ENCODE measurements around the gene DAZAP1.

Gene DAZAP1

DNA sequence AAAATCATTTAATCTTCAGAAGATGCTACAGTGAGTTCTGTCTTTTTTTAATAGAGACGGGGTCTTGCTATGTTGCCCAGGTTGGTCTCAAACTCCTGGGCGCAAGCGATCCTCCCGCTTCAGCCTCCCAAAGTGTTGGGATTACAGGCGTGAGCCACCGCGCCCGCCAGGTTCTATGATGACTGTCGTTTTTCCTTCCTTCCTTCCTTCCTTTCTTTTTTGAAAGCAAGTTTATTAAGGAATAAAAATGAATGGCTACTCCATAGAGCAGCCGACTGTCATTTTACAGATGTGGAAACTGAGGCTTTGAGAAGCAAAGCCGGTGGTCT is 5.5 kb upstream of the DAZAP1 start:
- peak overlapping the region; percentile 82 for H3K27ac ChIP-seq
- TF ChIP-seq, protein P1, sequence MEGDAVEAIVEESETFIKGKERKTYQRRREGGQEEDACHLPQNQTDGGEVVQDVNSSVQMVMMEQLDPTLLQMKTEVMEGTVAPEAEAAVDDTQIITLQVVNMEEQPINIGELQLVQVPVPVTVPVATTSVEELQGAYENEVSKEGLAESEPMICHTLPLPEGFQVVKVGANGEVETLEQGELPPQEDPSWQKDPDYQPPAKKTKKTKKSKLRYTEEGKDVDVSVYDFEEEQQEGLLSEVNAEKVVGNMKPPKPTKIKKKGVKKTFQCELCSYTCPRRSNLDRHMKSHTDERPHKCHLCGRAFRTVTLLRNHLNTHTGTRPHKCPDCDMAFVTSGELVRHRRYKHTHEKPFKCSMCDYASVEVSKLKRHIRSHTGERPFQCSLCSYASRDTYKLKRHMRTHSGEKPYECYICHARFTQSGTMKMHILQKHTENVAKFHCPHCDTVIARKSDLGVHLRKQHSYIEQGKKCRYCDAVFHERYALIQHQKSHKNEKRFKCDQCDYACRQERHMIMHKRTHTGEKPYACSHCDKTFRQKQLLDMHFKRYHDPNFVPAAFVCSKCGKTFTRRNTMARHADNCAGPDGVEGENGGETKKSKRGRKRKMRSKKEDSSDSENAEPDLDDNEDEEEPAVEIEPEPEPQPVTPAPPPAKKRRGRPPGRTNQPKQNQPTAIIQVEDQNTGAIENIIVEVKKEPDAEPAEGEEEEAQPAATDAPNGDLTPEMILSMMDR (IDR thresholded peaks at IDR 0.05), result no peak
- TF ChIP-seq ZFX (IDR thresholded peaks at IDR 0.05; ENCODE audit: borderline replicate concordance), result no peak

DNA sequence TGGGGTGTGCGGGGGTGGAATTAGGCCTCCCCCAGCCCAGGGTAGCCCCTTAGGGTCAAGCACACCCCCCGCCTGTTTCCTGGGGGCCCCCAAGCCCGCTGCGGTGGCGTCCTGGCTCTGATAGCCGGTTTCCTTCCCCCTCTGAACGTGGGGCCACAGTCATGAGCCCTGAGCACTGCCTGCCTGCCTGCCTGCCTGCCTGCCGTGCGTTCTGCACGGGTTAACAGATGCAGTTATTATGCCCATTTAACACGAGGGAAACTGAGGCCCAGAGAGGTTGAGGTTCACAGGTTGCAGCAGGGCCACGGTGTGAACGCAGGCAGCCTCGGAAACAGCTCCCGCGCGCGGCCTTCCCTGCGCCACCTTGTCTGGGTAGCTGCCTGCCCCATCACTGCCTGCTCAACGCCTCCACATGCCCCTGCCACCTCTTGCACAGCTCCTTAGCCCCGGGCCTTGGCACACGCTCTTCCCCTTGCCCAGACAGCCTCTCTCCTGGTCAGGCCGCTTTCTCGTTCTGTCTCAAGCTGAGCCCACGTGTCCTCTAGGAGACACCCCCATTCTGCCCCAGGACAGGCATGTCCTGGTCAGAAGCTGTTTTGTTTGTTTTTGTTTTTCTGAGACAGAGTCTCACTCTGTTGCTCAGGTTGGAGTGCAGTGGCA is 4.8 kb upstream of the DAZAP1 start:
- TF ChIP-seq, protein P1 (IDR thresholded peaks at IDR 0.05), result no peak
- no peak for TF ChIP-seq ZFX (IDR thresholded peaks at IDR 0.05; ENCODE audit: borderline replicate concordance)
- peak overlapping the region; percentile 82 for H3K27ac ChIP-seq

DNA sequence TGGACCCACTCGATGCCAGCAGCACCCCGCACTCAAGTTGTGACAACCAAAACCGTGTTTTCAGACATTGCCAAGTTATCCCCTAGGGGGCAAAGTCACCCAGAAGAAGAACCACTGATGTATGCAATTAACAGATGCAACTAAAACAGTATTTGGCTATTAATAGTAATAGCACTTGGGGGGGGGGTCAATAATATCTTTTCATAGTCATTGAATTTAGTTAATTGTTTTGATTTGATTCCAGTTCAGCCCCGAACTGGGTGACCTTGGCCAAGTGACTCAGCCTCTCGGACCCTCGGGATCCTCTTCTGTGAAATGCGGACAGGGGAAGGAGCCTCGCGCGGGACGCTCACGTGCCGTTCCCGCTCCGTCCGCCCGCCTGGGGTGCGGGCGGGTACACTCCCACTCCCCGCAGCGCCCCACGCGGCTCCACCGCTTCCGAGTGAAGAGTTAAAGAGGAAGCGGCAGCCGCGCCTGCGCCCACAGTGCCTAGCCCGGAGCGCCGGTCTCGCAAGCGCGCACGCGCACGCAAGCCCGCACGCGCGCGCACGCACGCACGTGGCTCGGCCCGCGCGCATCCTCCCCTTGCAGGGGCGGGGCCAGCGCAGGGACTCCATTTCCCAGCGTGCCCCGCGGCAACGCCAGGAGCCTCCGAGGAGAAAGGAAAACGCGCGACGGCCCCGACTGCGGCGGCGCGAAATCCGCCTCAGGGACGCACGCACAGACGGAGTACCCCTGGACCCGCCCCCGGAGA is 435 bp upstream of the DAZAP1 start:
- TF ChIP-seq, protein P1 (IDR thresholded peaks at IDR 0.05), result peak; percentile 62
- no peak for TF ChIP-seq ZFX (IDR thresholded peaks at IDR 0.05; ENCODE audit: borderline replicate concordance)
- peak overlapping the region; percentile 98 for H3K27ac ChIP-seq

DNA sequence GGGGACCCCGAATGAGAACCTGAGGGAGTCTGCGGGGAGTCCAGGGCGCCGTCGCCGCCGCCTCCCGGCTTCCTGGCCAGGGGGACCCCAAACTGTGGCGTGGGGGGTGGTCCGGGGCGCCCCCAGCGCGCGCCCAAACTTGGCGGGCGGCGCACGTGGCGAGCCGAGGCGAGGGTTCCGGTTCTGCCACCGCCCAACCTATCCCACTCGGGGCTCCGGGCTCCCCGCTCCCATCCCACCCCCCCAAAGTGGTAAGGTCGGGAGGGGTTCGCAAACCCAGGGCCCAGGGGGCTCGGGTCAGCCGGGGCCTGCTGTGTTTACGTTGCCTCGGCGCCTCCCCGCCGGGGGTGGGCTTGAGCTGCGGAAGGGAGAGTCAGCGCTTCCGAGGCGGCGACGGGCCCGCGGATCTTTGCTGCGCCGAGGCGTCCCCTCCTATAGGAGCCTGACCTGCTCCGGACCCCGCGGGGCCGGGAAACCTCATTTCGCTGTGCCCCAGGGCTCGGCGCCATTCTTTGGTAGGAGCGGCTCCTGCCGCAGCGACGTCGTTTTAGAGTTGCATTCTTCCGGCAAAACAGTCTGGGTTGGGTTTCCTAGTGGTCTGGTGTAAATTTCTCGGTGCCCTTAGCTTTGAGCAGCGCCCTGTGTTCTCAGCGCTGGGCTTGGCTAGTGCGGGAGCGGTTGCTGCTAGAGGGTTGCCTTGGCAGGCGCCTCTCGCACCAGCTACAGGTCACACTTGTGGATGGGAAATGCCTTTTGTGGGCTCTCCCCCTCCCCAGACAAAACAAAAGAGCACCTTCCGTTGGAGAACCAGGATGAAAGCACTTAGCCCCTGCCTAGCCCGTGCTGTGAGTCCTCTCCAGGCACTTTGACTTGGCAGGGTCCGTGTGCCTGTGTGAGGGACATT is 1.2 kb downstream of the DAZAP1 start:
- no peak for TF ChIP-seq ZFX (IDR thresholded peaks at IDR 0.05; ENCODE audit: borderline replicate concordance)
- TF ChIP-seq, protein P1 (IDR thresholded peaks at IDR 0.05), result no peak
- H3K27ac ChIP-seq, result peak overlapping the region; percentile 98

DNA sequence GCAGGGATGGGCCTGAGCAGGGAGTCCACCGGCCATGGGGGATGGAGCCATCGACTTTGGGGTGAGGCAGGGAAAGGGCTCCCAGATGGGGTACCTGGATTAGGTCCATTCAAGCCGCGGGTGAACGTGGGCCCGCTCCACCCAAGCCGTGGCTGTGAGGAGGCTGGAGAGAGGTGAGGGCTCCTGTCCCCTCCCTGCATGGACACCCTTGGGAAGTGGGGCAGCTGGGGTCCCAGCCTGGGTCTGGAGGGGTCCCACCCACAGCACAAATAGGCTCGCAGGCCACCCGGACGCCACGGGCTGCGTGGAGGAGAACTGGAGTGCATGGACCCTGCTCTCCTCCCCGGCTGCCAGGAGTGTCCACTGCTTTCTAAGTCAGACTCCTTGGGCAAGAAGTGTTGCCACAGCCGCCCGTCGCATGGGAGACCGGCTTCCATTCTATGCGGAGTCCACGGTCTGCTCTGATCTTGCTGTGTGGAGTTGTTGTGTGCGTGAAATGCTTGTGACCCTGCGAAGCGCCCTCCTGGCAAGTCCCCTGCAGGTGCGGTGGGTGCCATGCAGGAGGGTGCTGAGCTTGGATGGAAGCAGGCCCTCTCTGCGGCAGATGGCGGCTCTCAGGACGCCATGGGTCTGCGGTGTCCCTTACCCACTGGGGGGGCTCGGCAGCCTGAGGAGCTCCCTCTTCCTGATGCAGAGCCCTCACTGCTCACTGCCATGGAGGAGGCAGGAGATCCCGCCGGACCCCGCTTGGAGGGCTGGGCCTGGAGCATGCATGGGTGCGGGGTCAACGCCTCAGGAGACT is 2.0 kb downstream of the DAZAP1 start:
- TF ChIP-seq, protein P1 (IDR thresholded peaks at IDR 0.05), result no peak
- no peak for TF ChIP-seq ZFX (IDR thresholded peaks at IDR 0.05; ENCODE audit: borderline replicate concordance)
- H3K27ac ChIP-seq, result peak overlapping the region; percentile 98

DNA sequence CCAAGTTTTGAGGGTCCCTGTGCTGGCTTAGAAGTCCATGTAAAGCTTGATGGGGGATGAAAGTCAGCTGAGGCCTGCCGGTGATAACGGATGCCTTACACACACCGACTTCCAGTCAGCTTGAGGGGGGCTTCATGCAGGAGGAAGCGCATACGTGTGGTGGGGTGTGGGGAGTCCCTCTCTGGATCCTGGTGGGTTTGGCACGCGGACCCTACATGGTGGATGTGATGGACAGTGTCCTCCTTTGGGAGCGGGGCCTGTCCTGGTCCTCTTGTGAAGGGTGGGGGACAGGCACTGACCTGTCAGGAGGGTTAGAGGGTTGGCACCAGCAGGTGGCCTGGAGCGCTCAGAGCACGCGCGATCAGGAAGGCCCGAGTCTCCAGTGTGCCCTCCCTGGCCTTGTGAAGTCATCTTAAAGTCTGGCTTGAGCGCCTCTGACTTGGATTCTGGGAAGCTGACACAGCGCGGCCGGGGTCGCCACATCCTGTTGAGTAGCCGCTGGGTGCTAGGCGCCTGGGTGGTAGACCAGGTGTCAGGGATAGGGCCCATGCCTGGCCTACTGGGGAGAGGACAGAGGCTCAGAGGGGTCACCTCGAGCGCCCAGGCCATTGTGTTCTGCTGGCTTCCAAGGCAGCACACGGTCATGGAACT is 2.9 kb downstream of the DAZAP1 start:
- TF ChIP-seq, protein P1 (IDR thresholded peaks at IDR 0.05), result no peak
- TF ChIP-seq ZFX (IDR thresholded peaks at IDR 0.05; ENCODE audit: borderline replicate concordance), result no peak
- H3K27ac ChIP-seq, result peak overlapping the region; percentile 98

All from 22Rv1 (cell line).